Stimulated activated naive B cell treated with anti-CD40 and anti-IgM and Interleukin-4, amounts not matched to agents 10 μg/mL and 1 μg/mL and 100 μg/mL, for 72 hours (primary cell): ENCODE measurements around the gene CPLX3.

ENCODE experiments used
- ATAC-seq, 2 donors: fragments of 150-1000 bp; cut with Tn5 transposase; replicated peaks; 2 replicates each; pipeline ENCODE4 v1.10.0; 2021; ENCODE audit warnings: moderate library complexity in 1 of 2
- DNase-seq: peaks from one replicate; pipeline ENCODE4 v3.0.0; 2021
- H3K27ac Mint-ChIP-seq: one replicate; pipeline ENCODE4 v1.8.0; 2022; ENCODE audit warnings: mild to moderate bottlenecking, mixed read lengths
- H3K27me3 Mint-ChIP-seq, 2 donors: one replicate each; pipeline ENCODE4 v1.8.0; 2022; ENCODE audit warnings: mixed read lengths in 2 of 2
- H3K36me3 Mint-ChIP-seq, 2 donors: one replicate each; pipeline ENCODE4 v1.8.0; 2022; ENCODE audit warnings: mixed read lengths in 2 of 2, mild to moderate bottlenecking in 1 of 2
- H3K4me1 Mint-ChIP-seq, 2 donors: one replicate each; pipeline ENCODE4 v1.8.0; 2022; ENCODE audit warnings: mixed read lengths in 2 of 2, mild to moderate bottlenecking in 1 of 2
- H3K4me3 Mint-ChIP-seq, 2 donors: one replicate each; pipeline ENCODE4 v1.8.0; 2022; ENCODE audit warnings: mild to moderate bottlenecking in 2 of 2, mixed read lengths in 2 of 2, moderate library complexity in 1 of 2
- H3K9me3 Mint-ChIP-seq, 2 donors: one replicate each; pipeline ENCODE4 v1.8.0; 2022; ENCODE audit warnings: mixed read lengths in 2 of 2, mild to moderate bottlenecking in 1 of 2

Gene CPLX3

DNA sequence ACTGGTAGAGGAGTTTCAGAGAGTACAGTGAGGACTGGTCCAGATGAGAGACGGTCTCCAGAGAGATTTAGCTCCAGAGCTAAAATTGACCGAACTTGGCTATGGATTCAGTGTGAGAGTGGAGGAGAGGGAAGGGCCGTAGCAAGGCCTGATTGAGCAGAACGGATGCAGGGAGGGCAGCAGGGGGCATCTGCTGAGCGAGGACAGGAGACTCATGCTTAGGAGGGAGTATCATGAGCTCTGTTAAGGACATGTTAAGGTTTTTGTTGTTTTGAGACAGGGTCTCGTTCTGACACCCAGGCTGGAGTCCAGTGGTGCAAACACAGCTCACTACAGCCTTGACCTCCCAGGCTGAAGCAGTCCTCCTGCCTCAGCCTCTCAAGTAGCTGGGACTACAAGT lies 21.5 kb upstream of the CPLX3 start:
- Mint-ChIP-seq H3K36me3 (peaks cover 26 to 45% of the 10 kb centered on the region in 2 donors), H3K4me3 (peak overlapping the region in 1 of 2 donors; percentile 1), H3K4me1 (peaks cover 35 to 56% of the 10 kb centered on the region in 2 donors), H3K9me3 (peaks cover 0 to 2% of the 10 kb centered on the region in 2 donors), H3K27me3 (no peaks in the 10 kb centered on the region), H3K27ac (peak overlapping the region; percentile 90)
- ATAC-seq: no peak
- no peak for DNase-seq

DNA sequence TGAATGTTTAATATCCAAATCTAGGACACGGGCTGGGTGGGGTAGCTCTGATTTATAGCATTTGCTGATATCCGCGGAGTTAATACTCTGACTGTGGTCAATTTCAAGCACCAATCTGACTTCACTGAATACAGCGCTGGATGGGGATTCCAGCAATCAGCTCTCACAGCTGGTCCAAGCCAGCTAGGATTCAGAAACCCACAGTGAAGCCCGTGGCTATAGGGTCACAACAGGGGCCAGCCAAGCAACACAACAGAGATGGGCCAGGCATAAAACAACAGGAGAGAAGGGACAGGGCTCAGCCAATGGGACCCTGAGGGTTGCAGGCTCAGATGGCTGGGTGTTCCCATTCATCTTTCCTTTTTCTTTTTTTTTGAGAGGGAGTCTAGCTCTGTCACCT lies 19.1 kb upstream of the CPLX3 start:
- H3K27ac Mint-ChIP-seq: peak overlapping the region; percentile 97

DNA sequence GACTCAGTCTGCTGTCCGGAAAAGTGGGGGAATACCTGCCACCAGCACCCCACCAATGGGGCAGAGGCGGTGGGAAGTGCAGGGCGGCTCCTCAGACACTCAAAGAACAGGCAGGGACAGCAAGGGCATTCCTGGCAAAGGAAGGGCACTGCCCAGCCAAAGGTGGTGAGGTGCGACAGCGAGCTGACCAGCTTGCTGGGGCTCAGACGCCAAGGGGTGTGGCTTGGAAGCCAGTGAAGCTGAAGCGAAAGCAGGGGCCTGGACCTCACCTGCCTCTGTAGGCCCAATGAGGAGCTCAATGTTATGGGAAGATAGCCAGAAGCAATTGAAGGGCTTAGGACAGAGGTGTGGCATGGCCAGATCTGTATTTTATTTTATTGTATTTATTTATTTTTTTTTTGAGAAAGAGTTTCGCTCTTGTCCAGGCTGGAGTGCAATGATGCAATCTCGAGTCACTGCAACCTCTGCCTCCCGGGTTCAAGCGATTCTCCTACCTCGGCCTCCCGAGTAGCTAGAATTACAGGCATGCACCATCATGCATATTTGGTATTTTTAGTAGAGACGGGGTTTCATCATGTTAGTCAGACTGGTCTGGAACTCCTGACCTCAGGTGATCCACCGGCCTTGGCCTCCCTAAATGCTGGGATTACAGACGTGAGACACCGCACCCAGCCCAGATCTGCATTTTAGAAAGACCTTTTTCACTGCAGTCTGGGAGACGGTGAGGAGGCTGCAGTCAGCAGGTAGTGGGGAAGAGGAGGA lies 18.2 kb upstream of the CPLX3 start:
- Mint-ChIP-seq H3K4me1 (peaks cover 29 to 42% of the 10 kb centered on the region in 2 donors), H3K27me3 (no peaks in the 10 kb centered on the region), H3K9me3 (peaks cover 0 to 2% of the 10 kb centered on the region in 2 donors), H3K36me3 (peaks cover 19% of the 10 kb centered on the region in 2 donors), H3K4me3 (peak overlapping the region in 1 of 2 donors; percentile 55), H3K27ac (peak overlapping the region; percentile 97)
- DNase-seq: no peak
- ATAC-seq: peak; percentile 19 to 28

More for the DNA sequence above, 19.1 kb upstream of the CPLX3 start:
- peak; percentile 12 to 22 for ATAC-seq
- peaks cover 20 to 26% of the 10 kb centered on the region in 2 donors for H3K36me3 Mint-ChIP-seq
- peak overlapping the region in 1 of 2 donors; percentile 55 for H3K4me3 Mint-ChIP-seq
- no peak for DNase-seq
- peaks cover 27 to 42% of the 10 kb centered on the region in 2 donors for H3K4me1 Mint-ChIP-seq
- no peaks in the 10 kb centered on the region for H3K27me3 Mint-ChIP-seq
- H3K9me3 Mint-ChIP-seq: peaks cover 0 to 2% of the 10 kb centered on the region in 2 donors

DNA sequence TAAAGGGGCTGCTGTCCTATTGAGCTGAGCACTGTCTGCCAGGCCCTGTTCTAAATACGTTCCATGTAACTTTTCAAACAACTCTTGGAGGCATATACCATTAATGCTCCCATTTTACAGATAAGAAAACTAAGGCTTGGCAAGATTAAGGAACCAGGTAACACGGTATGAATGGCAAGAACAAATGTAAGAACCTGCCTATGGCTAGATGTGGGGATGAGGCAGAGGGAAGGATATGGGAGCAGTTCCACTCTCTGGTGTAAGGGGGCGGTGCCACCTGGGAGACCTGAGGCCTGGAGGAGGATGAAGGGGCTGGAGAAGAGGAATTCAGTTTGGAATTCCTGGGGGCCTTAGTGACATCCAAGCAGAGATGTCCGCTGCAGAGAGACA lies 17.6 kb upstream of the CPLX3 start:
- ATAC-seq (peak; percentile 10 to 15), DNase-seq (no peak)
- Mint-ChIP-seq H3K4me1 (peaks cover 30 to 42% of the 10 kb centered on the region in 2 donors), H3K27me3 (no peaks in the 10 kb centered on the region), H3K27ac (peak overlapping the region; percentile 48), H3K4me3 (peak overlapping the region; percentile 18 to 46), H3K36me3 (peaks cover 15 to 17% of the 10 kb centered on the region in 2 donors), H3K9me3 (peaks cover 0 to 2% of the 10 kb centered on the region in 2 donors)

DNA sequence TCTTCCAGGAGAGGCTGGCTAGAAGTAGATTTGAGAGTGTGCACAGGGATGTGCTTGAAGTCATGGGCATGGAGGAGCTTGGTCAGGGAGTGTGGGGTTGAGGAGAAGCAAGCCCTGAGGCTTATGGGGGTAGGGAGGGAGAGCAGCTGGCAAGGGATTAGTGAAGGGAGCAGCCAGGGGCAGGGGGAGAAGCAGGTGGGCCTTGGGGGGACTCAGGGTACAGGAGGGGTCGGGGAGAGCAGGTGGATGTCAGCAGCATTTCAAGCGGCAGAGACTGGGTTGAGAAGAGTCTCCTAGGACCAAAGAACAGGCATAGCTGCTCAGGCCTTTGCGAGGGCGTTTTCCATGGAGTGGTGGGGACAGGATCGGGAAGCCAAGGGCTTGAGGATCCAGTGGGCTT lies 17.2 kb upstream of the CPLX3 start:
- Mint-ChIP-seq H3K36me3 (peaks cover 11 to 13% of the 10 kb centered on the region in 2 donors), H3K4me3 (peak overlapping the region; percentile 18 to 46), H3K27ac (peak overlapping the region; percentile 48), H3K4me1 (peaks cover 27 to 38% of the 10 kb centered on the region in 2 donors), H3K27me3 (no peaks in the 10 kb centered on the region), H3K9me3 (peaks cover 0 to 2% of the 10 kb centered on the region in 2 donors)
- ATAC-seq (peak; percentile 4 to 13), DNase-seq (no peak)

DNA sequence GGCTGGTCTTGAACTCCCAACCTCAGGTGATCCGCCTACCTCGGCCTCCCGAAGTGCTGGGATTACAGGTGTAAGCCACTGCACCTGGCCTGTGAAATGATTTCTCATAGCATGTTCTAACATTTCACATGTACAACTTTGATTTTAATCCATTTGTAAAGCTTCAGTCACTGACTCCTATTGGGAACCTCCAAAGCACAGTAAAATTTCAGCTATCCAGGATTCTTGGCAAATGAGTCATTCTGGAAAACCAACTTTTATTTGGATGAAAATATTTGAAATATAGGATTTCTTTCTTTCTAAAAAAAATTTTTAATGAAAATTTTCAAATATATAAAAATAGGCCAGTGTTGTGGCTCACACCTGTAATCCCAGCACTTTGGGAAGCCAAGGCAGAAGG lies 16.5 kb upstream of the CPLX3 start:
- peak overlapping the region; percentile 43 for H3K27ac Mint-ChIP-seq
- peaks cover 0 to 2% of the 10 kb centered on the region in 2 donors for H3K9me3 Mint-ChIP-seq
- peaks cover 24 to 36% of the 10 kb centered on the region in 2 donors for H3K4me1 Mint-ChIP-seq
- no peak for DNase-seq
- H3K36me3 Mint-ChIP-seq: peaks cover 5 to 7% of the 10 kb centered on the region in 2 donors
- ATAC-seq: no peak
- H3K27me3 Mint-ChIP-seq: no peaks in the 10 kb centered on the region
- no peak overlapping the region for H3K4me3 Mint-ChIP-seq

DNA sequence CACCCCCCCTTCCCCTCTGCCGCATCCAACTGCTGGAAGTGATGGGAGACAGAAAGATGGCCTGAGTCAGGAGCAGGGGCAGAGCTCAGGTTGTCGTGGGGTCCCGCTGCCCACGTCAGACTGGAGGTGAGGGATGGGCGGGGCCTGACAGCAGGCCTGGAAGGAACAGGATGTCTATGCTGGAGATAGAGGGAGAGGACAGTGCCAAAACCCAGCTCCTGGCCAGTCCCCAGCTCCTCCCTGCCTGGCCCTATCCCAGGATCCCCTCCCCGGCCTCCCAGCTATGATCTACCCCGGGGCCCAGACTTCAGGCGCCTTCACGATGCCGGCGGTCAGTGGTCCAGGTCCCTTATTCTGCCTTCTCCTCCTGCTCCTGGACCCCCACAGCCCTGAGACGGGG lies 13.9 kb upstream of the CPLX3 start, which contains the start of gene LMAN1L:
TSS of gene LMAN1L (plus strand) at position 303 of the 400 bp plus-strand sequence. CDS start at position 323, 20 bp downstream.
- H3K4me1 Mint-ChIP-seq: peaks cover 22 to 24% of the 10 kb centered on the region in 2 donors
- ATAC-seq (no peak), DNase-seq (no peak)
- peaks cover 0 to 4% of the 10 kb centered on the region in 2 donors for H3K36me3 Mint-ChIP-seq
- H3K4me3 Mint-ChIP-seq: no peak within 1 kb of the TSS
- H3K9me3 Mint-ChIP-seq: no peaks in the 10 kb centered on the region
- peaks cover 7 to 9% of the 10 kb centered on the region in 2 donors for H3K27me3 Mint-ChIP-seq
- H3K27ac Mint-ChIP-seq: peak within 1 kb of the TSS; percentile 67

DNA sequence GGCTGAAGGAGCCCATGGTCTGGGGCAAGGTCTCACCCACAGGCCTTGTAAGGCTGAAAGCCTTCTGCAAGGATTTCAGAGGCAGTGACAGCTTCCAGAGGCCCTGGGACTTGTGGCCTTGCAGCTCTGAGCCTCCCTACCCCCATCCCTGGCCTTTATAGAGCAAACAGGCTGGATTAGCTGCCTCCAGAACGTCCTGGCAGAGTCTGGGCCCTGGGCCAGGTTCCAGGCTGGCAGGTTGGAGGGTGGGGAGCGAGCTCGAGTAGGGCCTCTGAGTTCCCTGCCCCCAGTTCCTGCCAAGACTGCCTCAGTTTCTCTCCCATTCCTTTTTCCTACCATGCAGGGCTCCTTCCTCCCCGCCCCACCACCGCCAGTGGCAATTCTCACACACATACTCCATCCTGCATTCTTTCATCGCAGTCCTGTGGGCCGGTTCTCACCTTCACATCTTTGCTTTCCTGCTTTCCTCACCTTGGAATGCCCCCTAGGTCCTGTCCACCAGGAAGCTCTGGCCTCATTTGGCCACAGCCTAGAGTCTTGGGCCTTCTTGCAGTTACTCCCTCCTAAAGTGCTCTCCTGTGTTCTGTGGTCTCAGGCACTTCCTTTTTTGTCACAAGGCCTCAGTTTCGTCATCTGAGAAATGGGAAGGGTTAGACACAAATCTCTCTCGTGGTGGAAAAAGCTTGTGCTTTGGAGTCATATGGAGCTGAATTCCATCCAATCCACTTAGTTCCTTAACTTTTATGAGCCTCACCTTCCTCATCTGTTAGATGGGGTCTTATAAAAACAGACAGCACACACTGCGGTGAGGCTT lies 11.1 kb upstream of the CPLX3 start:
- DNase-seq (no peak), ATAC-seq (no peak)
- no peaks in the 10 kb centered on the region for H3K9me3 Mint-ChIP-seq
- H3K27ac Mint-ChIP-seq: no peak overlapping the region
- no peaks in the 10 kb centered on the region for H3K36me3 Mint-ChIP-seq
- peaks cover 8 to 24% of the 10 kb centered on the region in 2 donors for H3K27me3 Mint-ChIP-seq
- peaks cover 19 to 25% of the 10 kb centered on the region in 2 donors for H3K4me1 Mint-ChIP-seq
- no peak overlapping the region for H3K4me3 Mint-ChIP-seq

DNA sequence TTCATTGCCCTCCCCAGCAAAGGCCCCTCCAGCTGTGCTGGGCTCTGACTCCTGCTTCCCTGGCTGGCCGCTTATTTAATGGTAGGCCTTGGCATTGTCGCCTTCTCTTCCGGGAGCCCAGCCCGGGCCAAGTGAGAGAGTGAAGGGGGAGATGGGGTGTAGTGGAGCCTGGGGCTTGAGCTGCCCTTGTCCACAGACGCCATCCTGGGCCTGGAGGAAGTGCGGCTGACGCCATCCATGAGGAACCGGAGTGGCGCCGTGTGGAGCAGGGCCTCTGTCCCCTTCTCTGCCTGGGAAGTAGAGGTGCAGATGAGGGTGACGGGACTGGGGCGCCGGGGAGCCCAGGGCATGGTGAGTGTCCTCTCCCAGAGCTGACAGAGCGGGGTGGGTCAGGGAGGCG lies 10.5 kb upstream of the CPLX3 start:
- no peak for ATAC-seq
- Mint-ChIP-seq H3K27me3 (peaks cover 8 to 24% of the 10 kb centered on the region in 2 donors), H3K27ac (no peak overlapping the region), H3K36me3 (no peaks in the 10 kb centered on the region), H3K9me3 (no peaks in the 10 kb centered on the region), H3K4me3 (no peak overlapping the region), H3K4me1 (peaks cover 25 to 31% of the 10 kb centered on the region in 2 donors)
- no peak for DNase-seq

DNA sequence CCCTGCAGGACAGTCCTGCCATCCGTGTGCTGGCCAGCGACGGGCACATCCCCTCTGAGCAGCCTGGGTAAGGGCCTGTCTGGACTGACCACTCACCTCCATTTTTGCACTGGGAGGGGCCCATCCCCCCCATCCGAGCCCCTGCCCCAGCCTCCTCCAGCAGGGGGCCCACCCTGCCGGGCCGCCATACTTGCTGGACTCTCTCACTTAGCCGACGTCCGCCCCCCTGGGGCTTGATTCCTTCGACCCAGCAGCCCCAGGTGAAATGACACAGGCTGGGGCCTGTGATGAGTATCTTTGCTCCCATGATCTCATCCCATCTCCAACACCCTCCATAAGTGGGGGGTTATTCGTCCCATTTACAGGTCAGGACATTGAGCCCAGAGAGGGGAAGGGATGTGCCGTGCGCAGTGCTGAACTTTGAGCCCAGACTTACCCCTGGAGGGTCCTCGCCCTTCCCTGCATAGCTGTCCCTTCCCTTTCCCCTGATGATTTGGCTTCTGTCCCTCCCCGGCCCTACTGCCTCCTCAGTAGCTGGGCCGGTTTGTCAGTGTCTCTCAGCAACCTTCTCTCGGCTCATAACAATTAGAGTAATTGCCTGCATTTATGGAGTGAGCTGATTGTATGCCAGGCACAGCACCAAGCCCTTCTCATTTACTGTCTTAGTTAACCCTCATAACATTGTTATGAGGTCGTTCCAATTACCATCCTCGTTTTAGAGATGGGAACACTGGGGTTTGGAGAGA lies 9.6 kb upstream of the CPLX3 start:
- Mint-ChIP-seq H3K4me1 (peaks cover 34 to 39% of the 10 kb centered on the region in 2 donors), H3K9me3 (no peaks in the 10 kb centered on the region), H3K4me3 (no peak overlapping the region), H3K27me3 (peaks cover 8 to 24% of the 10 kb centered on the region in 2 donors), H3K27ac (peak overlapping the region; percentile 51), H3K36me3 (no peaks in the 10 kb centered on the region)
- no peak for DNase-seq
- ATAC-seq: no peak

DNA sequence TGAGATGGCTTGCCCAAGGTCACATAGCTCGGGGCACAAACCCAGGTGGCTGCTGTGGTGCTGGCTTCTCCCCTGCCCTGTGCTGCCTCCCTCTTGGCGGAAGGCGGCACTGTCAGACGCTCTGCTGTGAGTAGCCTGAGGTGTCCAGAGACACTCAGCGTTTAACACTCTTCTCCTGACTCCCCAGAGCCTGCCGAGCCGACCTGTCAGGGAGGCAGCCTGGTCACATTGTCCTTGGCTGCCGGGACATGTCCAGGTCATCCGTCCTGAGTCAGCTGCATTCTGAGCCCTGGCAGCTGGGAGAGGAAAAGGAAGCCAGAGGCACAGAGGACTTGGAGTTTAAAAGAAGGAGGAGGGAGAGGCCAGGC lies 9.1 kb upstream of the CPLX3 start:
- H3K4me3 Mint-ChIP-seq: no peak overlapping the region
- H3K27ac Mint-ChIP-seq: no peak overlapping the region
- peaks cover 39 to 41% of the 10 kb centered on the region in 2 donors for H3K4me1 Mint-ChIP-seq
- H3K9me3 Mint-ChIP-seq: no peaks in the 10 kb centered on the region
- H3K27me3 Mint-ChIP-seq: peaks cover 8 to 24% of the 10 kb centered on the region in 2 donors
- DNase-seq: no peak
- H3K36me3 Mint-ChIP-seq: no peaks in the 10 kb centered on the region
- ATAC-seq: no peak

DNA sequence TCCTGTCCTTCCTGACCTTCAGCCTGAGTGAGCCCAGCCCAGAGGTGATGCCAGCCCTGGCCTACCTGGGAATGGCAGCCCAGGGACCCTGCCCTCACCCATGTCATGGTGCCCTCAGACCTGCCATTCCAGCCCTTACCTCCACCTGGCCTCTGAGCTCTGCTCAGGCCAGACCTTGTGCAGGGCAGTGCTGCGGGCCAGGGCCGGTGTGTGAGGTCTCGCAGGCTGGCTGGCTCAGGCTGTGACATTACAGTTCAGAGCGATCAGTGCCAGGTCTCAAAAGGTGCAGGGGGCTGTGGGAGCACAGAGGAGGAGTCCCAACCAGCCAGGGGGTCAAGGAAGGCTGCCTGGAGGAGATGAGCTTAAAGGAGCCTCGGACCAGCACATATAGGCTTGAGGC lies 6.4 kb upstream of the CPLX3 start:
- Mint-ChIP-seq H3K4me3 (no peak overlapping the region), H3K27me3 (peaks cover 23 to 42% of the 10 kb centered on the region in 2 donors), H3K9me3 (no peaks in the 10 kb centered on the region), H3K36me3 (no peaks in the 10 kb centered on the region), H3K4me1 (peaks cover 41 to 45% of the 10 kb centered on the region in 2 donors), H3K27ac (no peak overlapping the region)
- DNase-seq (no peak), ATAC-seq (no peak)

DNA sequence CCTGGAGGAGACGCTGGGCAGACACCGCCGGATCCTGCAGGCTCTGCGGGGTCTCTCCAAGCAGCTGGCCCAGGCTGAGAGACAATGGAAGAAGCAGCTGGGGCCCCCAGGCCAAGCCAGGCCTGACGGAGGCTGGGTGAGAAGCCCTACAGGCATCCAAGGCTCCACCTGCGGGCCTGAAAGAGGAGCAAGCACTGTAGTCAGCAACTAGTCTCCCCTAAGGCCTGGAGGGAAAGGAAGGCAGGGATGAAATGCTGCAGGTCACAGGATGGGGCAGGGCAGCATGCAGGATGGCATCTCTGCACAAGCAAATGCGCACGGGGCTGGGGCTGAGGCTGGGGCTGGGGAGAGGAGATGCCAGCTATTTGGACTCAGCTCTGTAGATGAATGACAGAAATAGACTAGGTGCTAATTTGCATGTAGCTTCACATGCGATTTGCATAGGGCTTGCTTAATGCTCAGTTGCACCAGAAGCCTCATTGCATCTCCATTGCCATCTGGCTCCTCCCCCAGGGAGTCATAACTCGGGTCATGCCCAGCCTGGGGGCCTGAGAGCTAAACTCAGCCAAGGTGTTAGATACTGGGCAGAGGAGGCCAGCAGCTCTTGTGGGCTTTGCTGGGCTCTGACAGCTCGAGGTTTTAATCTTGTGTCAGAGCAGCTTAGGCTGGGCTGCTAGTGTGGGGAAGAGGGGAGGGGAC lies 5.2 kb upstream of the CPLX3 start:
- H3K4me1 Mint-ChIP-seq: peaks cover 38 to 45% of the 10 kb centered on the region in 2 donors
- H3K9me3 Mint-ChIP-seq: no peaks in the 10 kb centered on the region
- H3K27ac Mint-ChIP-seq: no peak overlapping the region
- DNase-seq: peak; percentile 43
- no peaks in the 10 kb centered on the region for H3K36me3 Mint-ChIP-seq
- peaks cover 28 to 49% of the 10 kb centered on the region in 2 donors for H3K27me3 Mint-ChIP-seq
- H3K4me3 Mint-ChIP-seq: peak overlapping the region in 1 of 2 donors; percentile 39
- ATAC-seq: peak; percentile 92
